Mesenchymal stem cell (in vitro differentiated cells and primary cell): Measurements from ENCODE around the gene FAM241A.

ENCODE experiments used
- DNase-seq: peaks from one replicate; pipeline ENCODE4 v3.0.0-alpha.2; 2013
- H2AFZ ChIP-seq: one replicate; pipeline ENCODE4 v1.6.1; 2013; ENCODE audit warnings: low read depth, mild to moderate bottlenecking, control low read depth, inconsistent platforms, low read length, moderate library complexity
- H2AK5ac ChIP-seq: 2 replicates; pipeline ENCODE4 v1.6.1; 2013; ENCODE audit warnings: low read length, moderate library complexity, mild to moderate bottlenecking, inconsistent platforms; ENCODE audit not compliant: severe bottlenecking
- H2BK120ac ChIP-seq: one replicate; pipeline ENCODE4 v1.6.1; 2013; ENCODE audit warnings: low read depth, mild to moderate bottlenecking, inconsistent platforms, low read length, moderate library complexity
- H2BK12ac ChIP-seq, 2 experiments: one replicate each; pipeline ENCODE4 v1.6.1; 2013; ENCODE audit warnings: inconsistent platforms in 2 of 2, low read length in 2 of 2, mild to moderate bottlenecking in 2 of 2, moderate library complexity in 2 of 2, control low read depth in 1 of 2
- H2BK15ac ChIP-seq: one replicate; pipeline ENCODE4 v1.6.1; 2013; ENCODE audit warnings: mild to moderate bottlenecking, low read depth, inconsistent platforms; ENCODE audit not compliant: poor library complexity, severe bottlenecking
- H2BK5ac ChIP-seq: 2 replicates; pipeline ENCODE4 v1.6.1; 2013; ENCODE audit warnings: low read depth, mild to moderate bottlenecking, low read length, control low read depth, inconsistent platforms; ENCODE audit not compliant: poor library complexity, severe bottlenecking
- H3K14ac ChIP-seq, 2 experiments: one replicate each; pipeline ENCODE4 v1.6.1; 2013; ENCODE audit warnings: inconsistent platforms in 2 of 2, low read length in 2 of 2, control low read depth in 1 of 2, mild to moderate bottlenecking in 1 of 2, moderate library complexity in 1 of 2
- H3K18ac ChIP-seq, 2 experiments: one replicate each; pipeline ENCODE4 v1.6.1; 2013; ENCODE audit warnings: inconsistent platforms in 2 of 2, low read length in 2 of 2, control low read depth in 1 of 2, low read depth in 1 of 2, mild to moderate bottlenecking in 1 of 2
- H3K23ac ChIP-seq, 2 experiments: one replicate each; pipeline ENCODE4 v1.6.1; 2013; ENCODE audit warnings: inconsistent platforms in 2 of 2, low read length in 2 of 2, mild to moderate bottlenecking in 2 of 2, moderate library complexity in 2 of 2, control low read depth in 1 of 2
- H3K27ac ChIP-seq: 2 replicates; pipeline ENCODE4 v1.5.1; 2013; ENCODE audit warnings: mild to moderate bottlenecking, moderate library complexity, low read length, control low read depth, inconsistent platforms; ENCODE audit not compliant: poor library complexity, severe bottlenecking
- H3K27me3 ChIP-seq, 2 experiments: 2 replicates each; pipeline versions ENCODE4 v1.6.1 to v1.7.0; 2013; ENCODE audit warnings: low read length in 2 of 2, mild to moderate bottlenecking in 2 of 2, moderate library complexity in 2 of 2, control low read depth in 1 of 2, inconsistent platforms in 1 of 2; ENCODE audit not compliant: control insufficient read depth in 1 of 2, insufficient read depth in 1 of 2
- H3K36me3 ChIP-seq, 2 experiments: 2 replicates each; pipeline versions ENCODE4 v1.6.1 to v1.7.0; 2013; ENCODE audit warnings: low read length in 2 of 2, control low read depth in 1 of 2, inconsistent platforms in 1 of 2, low read depth in 1 of 2, mild to moderate bottlenecking in 1 of 2; ENCODE audit not compliant: insufficient read depth in 2 of 2, control insufficient read depth in 1 of 2
- H3K4ac ChIP-seq, 2 experiments: one replicate each; pipeline ENCODE4 v1.6.1; 2013; ENCODE audit warnings: inconsistent platforms in 2 of 2, low read length in 2 of 2, mild to moderate bottlenecking in 2 of 2, moderate library complexity in 2 of 2, control low read depth in 1 of 2, low read depth in 1 of 2
- H3K4me1 ChIP-seq: 2 replicates; pipeline ENCODE4 v1.6.1; 2013; ENCODE audit warnings: low read depth, low read length, control low read depth; ENCODE audit not compliant: control insufficient read depth, insufficient read depth
- H3K4me2 ChIP-seq: 2 replicates; pipeline ENCODE4 v1.6.1; 2013; ENCODE audit warnings: low read length, mild to moderate bottlenecking, inconsistent platforms; ENCODE audit not compliant: poor library complexity, severe bottlenecking
- H3K4me3 ChIP-seq, 2 experiments: 2 replicates each; pipeline versions ENCODE4 v1.5.1 to v1.7.0; 2013; ENCODE audit warnings: low read length in 2 of 2, mild to moderate bottlenecking in 2 of 2, control low read depth in 1 of 2, low read depth in 1 of 2; ENCODE audit not compliant: insufficient read depth in 1 of 2
- H3K79me1 ChIP-seq: replicated peaks from 2 replicates; pipeline ENCODE4 v1.6.1; 2013; ENCODE audit warnings: mild to moderate bottlenecking, control low read depth, low read length, inconsistent platforms; ENCODE audit not compliant: poor library complexity, severe bottlenecking
- H3K9ac ChIP-seq: 2 replicates; pipeline ENCODE4 v1.7.0; 2013; ENCODE audit warnings: mild to moderate bottlenecking, low read length, moderate library complexity
- H3K9me3 ChIP-seq: 2 replicates; pipeline ENCODE4 v1.7.0; 2013; ENCODE audit warnings: mild to moderate bottlenecking, low read length; ENCODE audit not compliant: control insufficient read depth
- H4K8ac ChIP-seq: one replicate; pipeline ENCODE4 v1.6.1; 2013; ENCODE audit warnings: inconsistent platforms, mild to moderate bottlenecking, low read length, moderate library complexity
- H4K91ac ChIP-seq: one replicate; pipeline ENCODE4 v1.6.1; 2013; ENCODE audit warnings: mild to moderate bottlenecking, low read length, inconsistent platforms
- WGBS: methylation state at CpG from one replicate; pipeline ENCODE4 v1.1.7; 2013; ENCODE audit warnings: mixed read lengths; 5-methylcytosine and 5-hydroxymethylcytosine counted together

FAM241A gene

GRCh38 chr4:112231779-112232713 lies 86.8 kb downstream of the FAM241A start, which contains the start of gene AP1AR:
AP1AR (plus strand) TSS chr4:112231787; CDS start chr4:112232092, 305 bp downstream.
- Histone ChIP-seq H3K79me1 (peaks cover 5% of the 10 kb centered on the region), H3K36me3 (no peaks in the 10 kb centered on the region), H3K4me1 (peaks cover 2% of the 10 kb centered on the region), H2BK120ac (no peak within 1 kb of the TSS), H2AK5ac (peak within 1 kb of the TSS; percentile 62), H2BK5ac (peak within 1 kb of the TSS; percentile 73), H3K27me3 (no peaks in the 10 kb centered on the region), H4K91ac (peak within 1 kb of the TSS; percentile 95), H4K8ac (peak within 1 kb of the TSS; percentile 99), H3K9me3 (no peaks in the 10 kb centered on the region), H3K4me2 (peak within 1 kb of the TSS; percentile 95), H3K4ac (peak within 1 kb of the TSS; percentile 90 to 97), H3K4me3 (peak within 1 kb of the TSS; percentile 83 to 84), H2AFZ (peak within 1 kb of the TSS; percentile 92), H3K27ac (peak within 1 kb of the TSS; percentile 97), H3K14ac (peak within 1 kb of the TSS in 1 of 2 experiments; percentile 68), H3K23ac (peak within 1 kb of the TSS; percentile 20 to 71), H3K9ac (peak within 1 kb of the TSS; percentile 93), H3K18ac (peak within 1 kb of the TSS; percentile 98), H2BK12ac (peak within 1 kb of the TSS; percentile 4 to 67), H2BK15ac (peak within 1 kb of the TSS; percentile 94)
- DNase-seq: peak; percentile 91
- under 1% methylated on average over 61 of the region's 70 CpGs for WGBS

GRCh38 chr4:112234952-112235609 lies 89.8 kb downstream of the FAM241A start:
- H3K14ac ChIP-seq: no peak overlapping the region
- H2BK120ac ChIP-seq: no peak overlapping the region
- H4K8ac ChIP-seq: no peak overlapping the region
- H2AFZ ChIP-seq: no peak overlapping the region
- H3K18ac ChIP-seq: no peak overlapping the region
- H3K36me3 ChIP-seq: no peaks in the 10 kb centered on the region
- H2BK5ac ChIP-seq: no peak overlapping the region
- H2BK12ac ChIP-seq: no peak overlapping the region
- H3K27ac ChIP-seq: no peak overlapping the region
- H3K9me3 ChIP-seq: no peaks in the 10 kb centered on the region
- no peaks in the 10 kb centered on the region for H3K27me3 ChIP-seq
- no CpG with 5 or more reads among the region's 3 CpGs for WGBS
- no peak overlapping the region for H2AK5ac ChIP-seq
- H3K23ac ChIP-seq: no peak overlapping the region
- no peak overlapping the region for H2BK15ac ChIP-seq
- peaks cover 14% of the 10 kb centered on the region for H3K79me1 ChIP-seq
- no peak overlapping the region for H3K4me3 ChIP-seq
- no peak overlapping the region for H4K91ac ChIP-seq
- DNase-seq: peak; percentile 87
- H3K4ac ChIP-seq: no peak overlapping the region
- peaks cover 2% of the 10 kb centered on the region for H3K4me1 ChIP-seq
- H3K9ac ChIP-seq: peak overlapping the region; percentile 72
- no peak overlapping the region for H3K4me2 ChIP-seq

GRCh38 chr4:112236040-112236439 lies 90.8 kb downstream of the FAM241A start:
- peaks cover 2% of the 10 kb centered on the region for H3K4me1 ChIP-seq
- H3K4me3 ChIP-seq: no peak overlapping the region
- H3K9me3 ChIP-seq: no peaks in the 10 kb centered on the region
- no peak overlapping the region for H3K14ac ChIP-seq
- H2BK5ac ChIP-seq: no peak overlapping the region
- H3K18ac ChIP-seq: no peak overlapping the region
- no peaks in the 10 kb centered on the region for H3K36me3 ChIP-seq
- no peak overlapping the region for H3K27ac ChIP-seq
- no peak overlapping the region for H3K4ac ChIP-seq
- H3K9ac ChIP-seq: peak overlapping the region; percentile 62
- H2AFZ ChIP-seq: no peak overlapping the region
- no peak overlapping the region for H2AK5ac ChIP-seq
- H3K79me1 ChIP-seq: peaks cover 14% of the 10 kb centered on the region
- H4K8ac ChIP-seq: no peak overlapping the region
- H2BK12ac ChIP-seq: no peak overlapping the region
- H3K27me3 ChIP-seq: no peaks in the 10 kb centered on the region
- no peak overlapping the region for H2BK120ac ChIP-seq
- no peak overlapping the region for H4K91ac ChIP-seq
- no peak for DNase-seq
- WGBS: 83% methylated on average over 2 of the region's 2 CpGs
- H3K4me2 ChIP-seq: no peak overlapping the region
- no peak overlapping the region for H3K23ac ChIP-seq
- no peak overlapping the region for H2BK15ac ChIP-seq

GRCh38 chr4:112238833-112239232 lies 93.6 kb downstream of the FAM241A start:
- H2BK5ac ChIP-seq: no peak overlapping the region
- no peak overlapping the region for H4K91ac ChIP-seq
- H2BK15ac ChIP-seq: no peak overlapping the region
- peaks cover 0 to 4% of the 10 kb centered on the region in 2 experiments for H3K36me3 ChIP-seq
- H3K27ac ChIP-seq: no peak overlapping the region
- H3K4me1 ChIP-seq: no peaks in the 10 kb centered on the region
- no peak overlapping the region for H2AK5ac ChIP-seq
- DNase-seq: no peak
- H3K9ac ChIP-seq: no peak overlapping the region
- H3K79me1 ChIP-seq: peaks cover 20% of the 10 kb centered on the region
- no peak overlapping the region for H3K23ac ChIP-seq
- H4K8ac ChIP-seq: no peak overlapping the region
- H3K14ac ChIP-seq: no peak overlapping the region
- 98% methylated on average over 2 of the region's 2 CpGs for WGBS
- no peaks in the 10 kb centered on the region for H3K27me3 ChIP-seq
- no peak overlapping the region for H3K4me3 ChIP-seq
- no peak overlapping the region for H3K4ac ChIP-seq
- no peak overlapping the region for H3K4me2 ChIP-seq
- H2AFZ ChIP-seq: no peak overlapping the region
- no peak overlapping the region for H3K18ac ChIP-seq
- no peak overlapping the region for H2BK120ac ChIP-seq
- H2BK12ac ChIP-seq: no peak overlapping the region
- no peaks in the 10 kb centered on the region for H3K9me3 ChIP-seq
